ENCODE results near the gene PLEKHH1.

DNA sequence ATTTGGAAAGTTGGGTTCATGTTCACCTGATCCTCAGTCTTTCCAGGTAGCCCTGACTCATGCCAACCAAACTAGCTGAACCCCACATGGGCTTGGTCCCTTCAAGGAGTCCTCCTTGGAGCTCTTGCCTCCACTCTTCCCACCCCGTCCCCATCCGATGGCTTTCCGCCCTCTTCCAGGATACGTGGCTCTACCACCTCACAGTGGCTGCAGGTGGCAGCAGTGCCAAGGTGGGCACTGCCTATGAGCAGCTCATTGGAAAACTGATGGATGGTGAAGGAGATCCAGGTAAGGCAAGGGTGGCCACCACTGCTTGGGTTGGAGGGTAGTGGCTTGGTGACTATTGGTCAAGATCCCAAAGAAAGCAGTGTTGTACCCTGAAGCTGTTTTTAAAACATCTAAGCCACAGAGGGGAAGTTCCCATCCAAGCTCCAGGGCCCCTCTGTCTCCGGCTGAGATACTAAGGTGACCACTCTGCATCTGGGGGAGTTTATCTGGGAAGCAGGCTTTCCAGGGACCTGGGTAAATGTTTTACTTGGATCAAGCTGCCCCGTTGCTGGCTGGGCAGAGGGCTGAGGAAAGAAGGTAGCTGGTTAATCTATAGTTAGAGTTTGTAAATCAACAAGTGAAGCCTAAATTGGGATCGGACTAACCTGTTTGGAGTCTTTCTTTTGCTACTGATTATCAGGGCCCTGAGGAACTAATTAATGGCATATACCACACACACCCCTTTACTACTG, 43.3 kb downstream of the PLEKHH1 start:
- no peak for TF ChIP-seq POLR2AphosphoS5 (IDR thresholded peaks at IDR 0.05)
- no peak for TF ChIP-seq CTCF (IDR thresholded peaks at IDR 0.05)
- TF ChIP-seq EP300 (IDR thresholded peaks at IDR 0.05; ENCODE audit: low read depth) = no peak
- no peak for TF ChIP-seq POLR2A (IDR thresholded peaks at IDR 0.05)

All from transverse colon (tissue), 4 donors.